H9 (cell line): Measurements from ENCODE around the gene ATP8B4. TPM values are rescaled to one million over a fixed set of nuclear protein-coding genes. Genes with fewer than 3 reads are reported as not detected.

ENCODE experiments used
- DNase-seq: peaks from one replicate; pipeline ENCODE4 v3.0.0-alpha.2; 2017
- H2AFZ ChIP-seq: one replicate; pipeline ENCODE4 v1.6.1; 2013; ENCODE audit warnings: mild to moderate bottlenecking, low read length, control low read depth, moderate library complexity
- H2AK5ac ChIP-seq: 2 replicates; pipeline ENCODE4 v1.6.1; 2013; ENCODE audit warnings: low read length, control low read depth, mixed read lengths; ENCODE audit not compliant: insufficient read length
- H2BK120ac ChIP-seq: one replicate; pipeline ENCODE4 v1.6.1; 2013; ENCODE audit warnings: low read depth, mild to moderate bottlenecking, low read length, control low read depth, inconsistent platforms; ENCODE audit not compliant: poor library complexity, severe bottlenecking
- H2BK12ac ChIP-seq: 2 replicates; pipeline ENCODE4 v1.6.1; 2013; ENCODE audit warnings: low read length, control low read depth, mixed read lengths, low read depth; ENCODE audit not compliant: insufficient read length
- H2BK15ac ChIP-seq: 2 replicates; pipeline ENCODE4 v1.6.1; 2013; ENCODE audit warnings: low read depth, low read length, control low read depth
- H2BK20ac ChIP-seq: one replicate; pipeline ENCODE4 v1.6.1; 2013; ENCODE audit warnings: low read depth, mild to moderate bottlenecking, low read length, control low read depth, inconsistent platforms; ENCODE audit not compliant: poor library complexity, severe bottlenecking
- H2BK5ac ChIP-seq: 2 replicates; pipeline ENCODE4 v1.6.1; 2013; ENCODE audit warnings: low read length, control low read depth, mixed read lengths; ENCODE audit not compliant: insufficient read length
- H3K14ac ChIP-seq: 2 replicates; pipeline ENCODE4 v1.6.1; 2013; ENCODE audit warnings: low read length, control low read depth; ENCODE audit not compliant: insufficient read depth
- H3K18ac ChIP-seq: 2 replicates; pipeline ENCODE4 v1.6.1; 2013; ENCODE audit warnings: low read depth, mild to moderate bottlenecking, mixed read lengths, low read length, control low read depth; ENCODE audit not compliant: insufficient read length
- H3K23ac ChIP-seq: 2 replicates; pipeline ENCODE4 v1.6.1; 2013; ENCODE audit warnings: low read length, control low read depth, mixed read lengths, low read depth; ENCODE audit not compliant: insufficient read length
- H3K23me2 ChIP-seq: 2 replicates; pipeline ENCODE4 v1.6.1; 2013; ENCODE audit warnings: low read depth, mild to moderate bottlenecking, mixed read lengths, low read length, control low read depth; ENCODE audit not compliant: insufficient read length, poor library complexity, severe bottlenecking
- H3K27ac ChIP-seq: 2 replicates; pipeline ENCODE4 v1.5.1; 2013; ENCODE audit warnings: low read length, control low read depth, mixed read lengths, low read depth; ENCODE audit not compliant: insufficient read length
- H3K27me3 ChIP-seq: 2 replicates; pipeline ENCODE4 v1.6.1; 2013; ENCODE audit warnings: low read length, control low read depth, inconsistent platforms; ENCODE audit not compliant: insufficient read depth
- H3K4ac ChIP-seq: 2 replicates; pipeline ENCODE4 v1.6.1; 2013; ENCODE audit warnings: low read depth, mild to moderate bottlenecking, control low read depth, inconsistent platforms, low read length, moderate library complexity
- H3K4me1 ChIP-seq: 2 replicates; pipeline ENCODE4 v1.6.1; 2013; ENCODE audit warnings: low read length, control low read depth, inconsistent platforms; ENCODE audit not compliant: insufficient read depth
- H3K4me2 ChIP-seq: 2 replicates; pipeline ENCODE4 v1.6.1; 2013; ENCODE audit warnings: low read length, control low read depth, mixed read lengths; ENCODE audit not compliant: insufficient read length, insufficient read depth
- H3K56ac ChIP-seq: 2 replicates; pipeline ENCODE4 v1.6.1; 2013; ENCODE audit warnings: low read depth, mild to moderate bottlenecking, mixed read lengths, low read length, control low read depth; ENCODE audit not compliant: insufficient read length
- H3K79me1 ChIP-seq: 2 replicates; pipeline ENCODE4 v1.6.1; 2013; ENCODE audit warnings: low read depth, mild to moderate bottlenecking, moderate library complexity, low read length, control low read depth, inconsistent platforms; ENCODE audit not compliant: insufficient read depth, poor library complexity, severe bottlenecking
- H3K79me2 ChIP-seq: 2 replicates; pipeline ENCODE4 v1.6.1; 2013; ENCODE audit warnings: low read length, control low read depth, inconsistent platforms; ENCODE audit not compliant: insufficient read depth
- H3K9ac ChIP-seq: 2 replicates; pipeline ENCODE4 v1.6.1; 2013; ENCODE audit warnings: low read length, control low read depth, mixed read lengths; ENCODE audit not compliant: insufficient read length; ENCODE audit errors: extremely low read depth
- H3K9me3 ChIP-seq: one replicate; pipeline ENCODE4 v1.6.1; 2013; ENCODE audit warnings: low read depth, low read length, inconsistent platforms; ENCODE audit not compliant: control insufficient read depth
- H3T11ph ChIP-seq: one replicate; pipeline ENCODE4 v1.6.1; 2013; ENCODE audit warnings: mild to moderate bottlenecking, low read length, control low read depth, inconsistent platforms
- H4K20me1 ChIP-seq: one replicate; pipeline ENCODE4 v1.6.1; 2013; ENCODE audit not compliant: control insufficient read depth, insufficient read length, insufficient read depth
- H4K5ac ChIP-seq: 2 replicates; pipeline ENCODE4 v1.6.1; 2013; ENCODE audit warnings: low read depth, mild to moderate bottlenecking, mixed read lengths, low read length, control low read depth; ENCODE audit not compliant: insufficient read length
- H4K8ac ChIP-seq: replicated peaks from 2 replicates; pipeline ENCODE4 v1.6.1; 2013; ENCODE audit warnings: low read length, control low read depth, mixed read lengths, low read depth; ENCODE audit not compliant: insufficient read length
- H4K91ac ChIP-seq: 2 replicates; pipeline ENCODE4 v1.6.1; 2013; ENCODE audit warnings: low read depth, mild to moderate bottlenecking, moderate library complexity, mixed read lengths, low read length, control low read depth; ENCODE audit not compliant: insufficient read length
- H3K27ac Mint-ChIP-seq, 3 experiments: 2 replicates in 2 of 3; 3 replicates in 1 of 3; pipeline ENCODE4 v1.8.0; 2020 to 2021; ENCODE audit warnings: mixed read lengths in 3 of 3, mild to moderate bottlenecking in 1 of 3, moderate library complexity in 1 of 3
- H3K27me3 Mint-ChIP-seq: 2 replicates; pipeline ENCODE4 v1.8.0; 2021; ENCODE audit warnings: low read depth, mild to moderate bottlenecking, moderate library complexity, mixed read lengths
- H3K36me3 Mint-ChIP-seq, 3 experiments: 2 replicates in 2 of 3; 3 replicates in 1 of 3; pipeline ENCODE4 v1.8.0; 2020 to 2021; ENCODE audit warnings: low read depth in 3 of 3, mixed read lengths in 3 of 3; ENCODE audit not compliant: insufficient read depth in 1 of 3
- H3K4me1 Mint-ChIP-seq, 2 experiments: 2 replicates each; pipeline ENCODE4 v1.8.0; 2020; ENCODE audit warnings: mixed read lengths in 2 of 2
- H3K4me3 Mint-ChIP-seq, 2 experiments: 2 replicates in 1 of 2; 3 replicates in 1 of 2; pipeline ENCODE4 v1.8.0; 2020 to 2021; ENCODE audit warnings: mild to moderate bottlenecking in 2 of 2, mixed read lengths in 2 of 2, moderate library complexity in 1 of 2
- H3K9me3 Mint-ChIP-seq, 2 experiments: 2 replicates in 1 of 2; 3 replicates in 1 of 2; pipeline ENCODE4 v1.8.0; 2020; ENCODE audit warnings: mild to moderate bottlenecking in 2 of 2, mixed read lengths in 2 of 2, moderate library complexity in 1 of 2
- CTCF ChIP-seq: fragments of 200-600 bp; sonication (generic); conservative IDR thresholded peaks from 3 replicates; pipeline ENCODE4 v1.8.0; 2021; ENCODE audit warnings: antibody characterized with exemption, mild to moderate bottlenecking
- WGBS: extraction: QIAGEN DNeasy Blood & Tissue Kit; methylation state at CpG from one replicate; pipeline ENCODE4 v1.1.7; 2013; ENCODE audit warnings: missing lambda C conversion rate, low lambda C conversion rate, mixed read lengths; ENCODE audit not compliant: insufficient read length; ENCODE audit errors: extremely low coverage; 5-methylcytosine and 5-hydroxymethylcytosine counted together
- total RNA-seq: library from RNA; stranded (reverse); gene quantifications from 2 replicates; pipeline ENCODE4 v1.2.1, GENCODE V29; 2021

ATP8B4 gene
- total RNA-seq, 1 experiment from 2014 or later, result 0.52 TPM

DNA sequence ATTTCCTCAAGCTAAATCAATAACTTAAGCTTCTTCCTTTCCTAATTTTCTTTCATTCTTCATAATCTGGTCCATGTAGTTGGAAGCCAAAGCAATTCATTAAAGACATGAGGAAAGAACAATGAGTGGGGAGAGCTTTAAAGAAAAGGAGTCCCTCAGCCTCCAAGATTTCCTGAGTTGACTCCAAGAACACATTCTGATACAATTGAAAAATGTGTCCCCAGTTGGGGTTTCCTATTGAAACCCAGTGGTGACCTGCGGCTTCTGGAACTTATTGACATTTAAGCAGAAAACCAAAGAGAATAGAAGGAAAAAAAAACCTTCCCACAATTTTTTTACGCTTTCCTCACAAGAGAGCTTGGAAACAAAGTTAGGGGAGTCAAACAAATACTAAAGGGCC, 37.0 kb downstream of the ATP8B4 start:
- Histone ChIP-seq H3K4me1 (no peaks in the 10 kb centered on the region), H3K9ac (no peak overlapping the region), H2BK120ac (no peak overlapping the region), H3K23me2 (no peaks in the 10 kb centered on the region), H3K27me3 (no peaks in the 10 kb centered on the region), H3K4ac (no peak overlapping the region), H2BK20ac (no peak overlapping the region), H2BK12ac (no peak overlapping the region), H3K79me2 (no peaks in the 10 kb centered on the region), H3K23ac (no peak overlapping the region), H2AFZ (no peak overlapping the region), H4K20me1 (no peaks in the 10 kb centered on the region), H3K9me3 (no peaks in the 10 kb centered on the region), H4K5ac (no peak overlapping the region), H4K8ac (no peak overlapping the region), H2AK5ac (no peak overlapping the region), H2BK15ac (no peak overlapping the region), H3K18ac (no peak overlapping the region), H3K4me2 (no peak overlapping the region), H3K56ac (no peak overlapping the region), H3K79me1 (no peaks in the 10 kb centered on the region), H3K14ac (no peak overlapping the region), H4K91ac (no peak overlapping the region), H2BK5ac (no peak overlapping the region), H3K27ac (no peak overlapping the region), H3T11ph (no peak overlapping the region)
- H3K27ac Mint-ChIP-seq, result no peak overlapping the region
- no peak overlapping the region for H3K4me3 Mint-ChIP-seq
- no peaks in the 10 kb centered on the region for H3K27me3 Mint-ChIP-seq
- no peak for TF ChIP-seq CTCF
- no peak for DNase-seq
- no CpG with 5 or more reads among the region's 2 CpGs for WGBS
- H3K9me3 Mint-ChIP-seq, result no peaks in the 10 kb centered on the region
- H3K4me1 Mint-ChIP-seq, result no peaks in the 10 kb centered on the region
- no peaks in the 10 kb centered on the region for H3K36me3 Mint-ChIP-seq
